Panc1 (cell line): ENCODE results near the gene SLX4IP. TPM values are rescaled to one million over a fixed set of nuclear protein-coding genes. Genes with fewer than 3 reads are reported as not detected.

Experiments
- ATAC-seq: fragments of 200-7000 bp; cut with Tn5 transposase; 2 replicates; pipeline ENCODE4 v1.9.1; 2020; ENCODE audit warnings: mild to moderate bottlenecking, moderate library complexity
- BruUV-seq: library from RNA; stranded (reverse); fragments of 400-500 nt; replicated peaks from 2 replicates; lab custom pipeline; 2021; lab: Mats Ljungman, UMichigan
- CTCF ChIA-PET: fragments of 300-600 bp; sonication (Branson Sonifier 250); formaldehyde crosslinking; loops from one replicate; lab custom pipeline; 2022; ENCODE audit warnings: antibody characterized with exemption; lab: Charles Lee
- POLR2A ChIA-PET: fragments of 300-600 bp; sonication (Branson Sonifier 250); formaldehyde crosslinking; loops from one replicate; lab custom pipeline; 2022; ENCODE audit warnings: antibody characterized with exemption; lab: Charles Lee
- DNase-seq: peaks from one replicate; pipeline ENCODE4 v3.0.0-alpha.2; 2010; ENCODE audit warnings: low read depth, low spot score
- H3K27ac ChIP-seq: 2 replicates; pipeline ENCODE4 v1.5.1; 2011; ENCODE audit warnings: mild to moderate bottlenecking, low read length, inconsistent platforms
- H3K27me3 ChIP-seq: fragments of 200-500 bp; sonication (Bioruptor generic); 2 replicates; pipeline ENCODE4 v1.6.0; 2014; ENCODE audit warnings: low read length, inconsistent platforms; ENCODE audit not compliant: control insufficient read depth, insufficient read depth
- H3K36me3 ChIP-seq: fragments of 200-500 bp; sonication (Bioruptor generic); 2 replicates; pipeline ENCODE4 v1.5.1; 2014; ENCODE audit warnings: inconsistent platforms, mild to moderate bottlenecking, low read length, moderate library complexity; ENCODE audit not compliant: control insufficient read depth, insufficient read depth
- H3K4me1 ChIP-seq: 2 replicates; pipeline ENCODE4 v1.5.1; 2011; ENCODE audit warnings: inconsistent platforms, mild to moderate bottlenecking, low read length, moderate library complexity; ENCODE audit not compliant: control insufficient read depth, insufficient read depth
- H3K4me3 ChIP-seq, 2 experiments: 2 replicates each; pipeline ENCODE4 v1.5.1; 2011 to 2012; ENCODE audit warnings: low read depth in 2 of 2, low read length in 2 of 2, mild to moderate bottlenecking in 2 of 2, inconsistent platforms in 1 of 2, moderate library complexity in 1 of 2
- H3K9me3 ChIP-seq: fragments of 200-500 bp; sonication (Bioruptor generic); 2 replicates; pipeline ENCODE4 v1.5.1; 2014; ENCODE audit warnings: low read depth, mild to moderate bottlenecking, inconsistent platforms, low read length, moderate library complexity; ENCODE audit not compliant: control insufficient read depth, insufficient read depth
- POLR2AphosphoS5 ChIP-seq: IDR thresholded peaks from 2 replicates; pipeline ENCODE4 v1.6.1; 2012; ENCODE audit warnings: mild to moderate bottlenecking, low read depth, low read length, moderate library complexity
- REST ChIP-seq, 2 experiments: IDR thresholded peaks; 2 replicates each; pipeline ENCODE4 v1.6.1; 2011 to 2012; ENCODE audit warnings: low read depth in 2 of 2, control low read depth in 1 of 2, low read length in 1 of 2, mild to moderate bottlenecking in 1 of 2, moderate library complexity in 1 of 2; ENCODE audit not compliant: insufficient read depth in 1 of 2
- TCF7L2 ChIP-seq: IDR thresholded peaks from 2 replicates; pipeline ENCODE4 v1.6.1; 2011; ENCODE audit warnings: mild to moderate bottlenecking, low read depth, low read length, inconsistent platforms
- in situ Hi-C: cut with HindIII; loops from 2 replicates; pipeline ENCODE4 v1.10.0; 2016; ENCODE audit warnings: low sequenced_read_pairs, low pct_unique_long_range_greater_than_20kb
- intact Hi-C: fragments of 100-400 bp; cut with micrococcal nuclease; formaldehyde crosslinking; loops from one replicate; pipeline ENCODE4 v1.10.0; 2022; ENCODE audit not compliant: unreplicated experiment
- total RNA-seq: library from RNA; stranded (reverse); gene quantifications from one replicate; pipeline ENCODE4 v1.2.1, GENCODE V29; 2021; ENCODE audit not compliant: unreplicated experiment
- TF ChIP-seq, protein P1 (sequence below): fragments of 450-650 bp; IDR thresholded peaks from 2 replicates; pipeline ENCODE4 v1.5.1; 2017; ENCODE audit warnings: mild to moderate bottlenecking

The SLX4IP gene
- total RNA-seq, 1 experiment from 2014 or later: 5.4 TPM

- in situ Hi-C loops: no loop called here
- Histone ChIP-seq H3K27me3 (no peaks in the 10 kb centered on the region), H3K36me3 (no peaks in the 10 kb centered on the region), H3K4me1 (no peaks in the 10 kb centered on the region), H3K4me3 (no peak overlapping the region), H3K27ac (no peak overlapping the region), H3K9me3 (no peaks in the 10 kb centered on the region)
- POLR2A ChIA-PET: interaction anchor here (0.6 kb wide), 1 partner anchor 430 kb away, joined by 3 read pairs; no protein-coding TSS in a partner anchor
- ATAC-seq (no peak), DNase-seq (no peak)
- CTCF ChIA-PET: no interaction called here
- TF ChIP-seq POLR2AphosphoS5: no peak
- TF ChIP-seq, protein P1, sequence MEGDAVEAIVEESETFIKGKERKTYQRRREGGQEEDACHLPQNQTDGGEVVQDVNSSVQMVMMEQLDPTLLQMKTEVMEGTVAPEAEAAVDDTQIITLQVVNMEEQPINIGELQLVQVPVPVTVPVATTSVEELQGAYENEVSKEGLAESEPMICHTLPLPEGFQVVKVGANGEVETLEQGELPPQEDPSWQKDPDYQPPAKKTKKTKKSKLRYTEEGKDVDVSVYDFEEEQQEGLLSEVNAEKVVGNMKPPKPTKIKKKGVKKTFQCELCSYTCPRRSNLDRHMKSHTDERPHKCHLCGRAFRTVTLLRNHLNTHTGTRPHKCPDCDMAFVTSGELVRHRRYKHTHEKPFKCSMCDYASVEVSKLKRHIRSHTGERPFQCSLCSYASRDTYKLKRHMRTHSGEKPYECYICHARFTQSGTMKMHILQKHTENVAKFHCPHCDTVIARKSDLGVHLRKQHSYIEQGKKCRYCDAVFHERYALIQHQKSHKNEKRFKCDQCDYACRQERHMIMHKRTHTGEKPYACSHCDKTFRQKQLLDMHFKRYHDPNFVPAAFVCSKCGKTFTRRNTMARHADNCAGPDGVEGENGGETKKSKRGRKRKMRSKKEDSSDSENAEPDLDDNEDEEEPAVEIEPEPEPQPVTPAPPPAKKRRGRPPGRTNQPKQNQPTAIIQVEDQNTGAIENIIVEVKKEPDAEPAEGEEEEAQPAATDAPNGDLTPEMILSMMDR: no peak
- intact Hi-C loops: loop anchor here (10.0 kb wide), 1 partner anchor 806 kb away; no protein-coding TSS in a partner anchor
- BruUV-seq: no TSS peak
Measured at GRCh38 chr20:10468340-10468845, 33.3 kb downstream of the SLX4IP start.

DNA sequence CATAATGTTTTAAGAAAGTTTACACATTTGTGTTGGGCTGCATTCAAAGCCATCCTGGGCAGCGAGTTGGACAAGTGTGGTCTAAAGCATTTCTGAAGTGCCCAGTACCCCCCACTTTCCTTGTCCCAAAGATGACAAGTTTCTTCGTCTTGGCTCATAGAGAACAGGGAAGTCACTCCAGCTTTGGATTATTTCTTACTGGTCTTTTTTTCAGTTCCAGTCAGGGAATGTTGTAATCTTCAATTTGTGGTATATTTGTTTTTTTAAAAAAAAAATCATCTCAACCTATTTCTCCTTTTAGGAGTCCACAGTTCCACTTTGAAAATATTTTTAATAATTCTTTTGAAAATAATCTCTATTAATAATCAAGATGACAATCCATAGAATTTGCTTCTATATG lies 34.0 kb downstream of the SLX4IP start:
- in situ Hi-C loops (no loop called here), intact Hi-C loops (loop anchor here (10.0 kb wide), 1 partner anchor 806 kb away; no protein-coding TSS in a partner anchor)
- no peaks in the 10 kb centered on the region for H3K36me3 ChIP-seq
- H3K4me1 ChIP-seq: no peaks in the 10 kb centered on the region
- no peak overlapping the region for H3K27ac ChIP-seq
- H3K27me3 ChIP-seq: no peaks in the 10 kb centered on the region
- TF ChIP-seq, protein P1: no peak
- TF ChIP-seq TCF7L2 (no peak), REST (IDR thresholded peaks at IDR 0.05; ENCODE audit: insufficient read depth in 1 of 2, low read depth in 2 of 2, low read length in 1 of 2) (no peak)
- POLR2A ChIA-PET: interaction anchor here (0.6 kb wide), 1 partner anchor 431 kb away, joined by 3 read pairs; no protein-coding TSS in a partner anchor
- CTCF ChIA-PET: no interaction called here
- H3K4me3 ChIP-seq: no peak overlapping the region
- H3K9me3 ChIP-seq: no peaks in the 10 kb centered on the region
- DNase-seq (no peak), ATAC-seq (no peak)
- no TSS peak for BruUV-seq
